K562 (cell line): ENCODE measurements around the gene DNER. TPM values are rescaled to one million over a fixed set of nuclear protein-coding genes. Genes with fewer than 3 reads are reported as not detected.

Experiments used
- ATAC-seq: fragments of 200-7000 bp; cut with Tn5 transposase; 3 replicates; pipeline ENCODE4 v1.9.1; 2020; ENCODE audit warnings: moderate library complexity
- BruUV-seq: library from RNA; stranded (reverse); fragments of 400-500 nt; replicated peaks from 2 replicates; lab custom pipeline; 2021; lab: Mats Ljungman, UMichigan
- CTCF ChIA-PET: fragments of 300-600 bp; formaldehyde crosslinking; extraction: SDS; loops from one replicate; lab custom pipeline; 2021; ENCODE audit warnings: low intra/inter-chr PET ratio; lab: Yijun Ruan, JAX
- POLR2A ChIA-PET: fragments of 300-600, 350-650 bp; sonication (Branson Sonifier 250); formaldehyde crosslinking; extraction: SDS; loops from one replicate; lab custom pipeline; 2021; ENCODE audit warnings: antibody characterized with exemption, inconsistent platforms; lab: Yijun Ruan, JAX
- DNase-seq, 4 experiments: peaks; one replicate each; pipeline versions ENCODE4 v3.0.0 to v3.0.0-alpha.2; 2011 to 2018; ENCODE audit warnings: low spot score in 3 of 4, mixed read lengths in 3 of 4; ENCODE audit errors: extremely low read depth in 1 of 4
- FAIRE-seq: peaks from 2 replicates; lab custom pipeline; 2011; peaks lifted over from hg19 to GRCh38; lab: Jason Lieb, UNC
- H2AFZ ChIP-seq: 2 replicates; pipeline ENCODE4 v1.6.0; 2011; ENCODE audit warnings: low read depth, low read length, control low read depth, inconsistent platforms
- H3K27ac ChIP-seq: fragments of 200-600 bp; 3 replicates; pipeline ENCODE4 v1.8.0; 2011; ENCODE audit warnings: low read depth, mild to moderate bottlenecking, control low read depth, inconsistent platforms, low read length, moderate library complexity, mixed read lengths; ENCODE audit errors: extremely low read depth
- H3K27me3 ChIP-seq, 2 experiments: fragments of 300-600 bp in 1 of 2; 2 replicates in 1 of 2; 3 replicates in 1 of 2; pipeline versions ENCODE4 v1.6.0 to v1.8.0; 2011; ENCODE audit warnings: inconsistent platforms in 2 of 2, low read length in 2 of 2, mild to moderate bottlenecking in 1 of 2, mixed read lengths in 1 of 2, moderate library complexity in 1 of 2; ENCODE audit not compliant: control insufficient read depth in 2 of 2, insufficient read depth in 2 of 2
- H3K36me3 ChIP-seq: fragments of 300-600 bp; 3 replicates; pipeline ENCODE4 v1.8.0; 2011; ENCODE audit warnings: mild to moderate bottlenecking, low read length, inconsistent platforms; ENCODE audit not compliant: control insufficient read depth, insufficient read depth
- H3K4me1 ChIP-seq, 2 experiments: fragments of 200-600 bp in 1 of 2; replicated peaks in 1 of 2; 2 replicates in 1 of 2; 3 replicates in 1 of 2; pipeline versions ENCODE4 v1.5.1 to v1.8.0; 2011; ENCODE audit warnings: inconsistent platforms in 2 of 2, low read length in 2 of 2, mild to moderate bottlenecking in 1 of 2, mixed read lengths in 1 of 2, moderate library complexity in 1 of 2; ENCODE audit not compliant: control insufficient read depth in 2 of 2, insufficient read depth in 2 of 2
- H3K4me2 ChIP-seq: 2 replicates; pipeline ENCODE4 v1.6.1; 2011; ENCODE audit warnings: low read length, control low read depth, inconsistent platforms, mixed read lengths; ENCODE audit not compliant: insufficient read depth
- H3K4me3 ChIP-seq: fragments of 200-600 bp; sonication (generic), shearing (Covaris generic); 2 replicates; pipeline ENCODE4 v1.5.1; 2016; ENCODE audit warnings: control low read depth, inconsistent platforms
- H3K79me2 ChIP-seq: fragments of 200-600 bp; 3 replicates; pipeline ENCODE4 v1.8.0; 2011; ENCODE audit warnings: low read length, inconsistent platforms; ENCODE audit not compliant: control insufficient read depth, insufficient read depth
- H3K9ac ChIP-seq, 2 experiments: 2 replicates each; pipeline versions ENCODE4 v1.6.0 to v1.6.1; 2011; ENCODE audit warnings: low read depth in 2 of 2, low read length in 2 of 2, control low read depth in 1 of 2, inconsistent platforms in 1 of 2, mild to moderate bottlenecking in 1 of 2, mixed read lengths in 1 of 2; ENCODE audit not compliant: insufficient read depth in 1 of 2
- H3K9me1 ChIP-seq: one replicate; pipeline ENCODE4 v1.6.0; 2011; ENCODE audit warnings: inconsistent platforms, mild to moderate bottlenecking, low read length, moderate library complexity; ENCODE audit not compliant: control insufficient read depth, insufficient read depth
- H3K9me3 ChIP-seq: replicated peaks from 2 replicates; pipeline ENCODE4 v1.5.1; 2011; ENCODE audit warnings: low read depth, low read length, inconsistent platforms; ENCODE audit not compliant: control insufficient read depth, insufficient read depth
- H4K20me1 ChIP-seq: replicated peaks from 2 replicates; pipeline ENCODE4 v1.6.1; 2011; ENCODE audit warnings: low read length, inconsistent platforms, mixed read lengths; ENCODE audit not compliant: control insufficient read depth, insufficient read depth
- CC2D1A ChIP-seq: fragments of 450-650 bp; IDR thresholded peaks from 2 replicates; pipeline ENCODE4 v1.6.1; 2017; ENCODE audit warnings: mild to moderate bottlenecking
- ESRRA ChIP-seq: fragments of 450-650 bp; IDR thresholded peaks from 2 replicates; pipeline ENCODE4 v1.6.1; 2014; ENCODE audit warnings: low read depth, mild to moderate bottlenecking, moderate library complexity, borderline replicate concordance
- ESRRB ChIP-seq: fragments of 250-450 bp; sonication (Bioruptor Pico); IDR thresholded peaks from 2 replicates; pipeline ENCODE4 v1.5.0; 2020; ENCODE audit warnings: mild to moderate bottlenecking, moderate library complexity, borderline replicate concordance
- FOXA1 ChIP-seq: fragments of 450-650 bp; IDR thresholded peaks from 2 replicates; pipeline ENCODE4 v1.6.1; 2016; ENCODE audit warnings: mild to moderate bottlenecking, borderline replicate concordance
- HDAC2 ChIP-seq: fragments of 450-650 bp; IDR thresholded peaks from 2 replicates; pipeline ENCODE4 v1.6.1; 2016; ENCODE audit warnings: mild to moderate bottlenecking
- MCM7 ChIP-seq, 2 experiments: fragments of 450-650 bp; IDR thresholded peaks; 2 replicates each; pipeline ENCODE4 v1.6.1; 2016 to 2018
- NCOR1 ChIP-seq: fragments of 450-650 bp; IDR thresholded peaks from 2 replicates; pipeline ENCODE4 v1.6.1; 2016; ENCODE audit warnings: mild to moderate bottlenecking, moderate library complexity
- NELFE ChIP-seq: IDR thresholded peaks from 2 replicates; pipeline ENCODE4 v1.6.1; 2011; ENCODE audit warnings: mild to moderate bottlenecking; ENCODE audit not compliant: insufficient read depth, insufficient read length
- POLR2H ChIP-seq: IDR thresholded peaks from 2 replicates; pipeline ENCODE4 v1.6.1; 2016; ENCODE audit warnings: missing genetic modification characterization, low read depth, mild to moderate bottlenecking, control low read depth, missing compliant biosample characterization, moderate library complexity
- PRMT5 ChIP-seq: sonication (generic); formaldehyde crosslinking; IDR thresholded peaks from 2 replicates; pipeline ENCODE4 v1.5.0; 2020; ENCODE audit warnings: missing genetic modification reagents
- PTTG1 ChIP-seq: fragments of 450-650 bp; IDR thresholded peaks from 2 replicates; pipeline ENCODE4 v1.6.1; 2016; ENCODE audit warnings: low read depth, mild to moderate bottlenecking, missing genetic modification characterization, missing compliant biosample characterization
- STAT5B ChIP-seq: fragments of 250-450 bp; sonication (Bioruptor Pico); IDR thresholded peaks from 2 replicates; pipeline ENCODE4 v1.8.0; 2021; ENCODE audit warnings: mild to moderate bottlenecking, inconsistent platforms
- THAP7 ChIP-seq: fragments of 250-450 bp; sonication (Bioruptor Pico); IDR thresholded peaks from 2 replicates; pipeline ENCODE4 v1.5.0; 2021
- TRIM24 ChIP-seq, 2 experiments: fragments of 450-650 bp; IDR thresholded peaks; 2 replicates each; pipeline ENCODE4 v1.6.1; 2016
- ZNF133 ChIP-seq: fragments of 250-450 bp; sonication (Bioruptor Pico); IDR thresholded peaks from 2 replicates; pipeline ENCODE4 v1.4.0; 2020; ENCODE audit warnings: mild to moderate bottlenecking
- ZNF174 ChIP-seq: fragments of 250-450 bp; sonication (Bioruptor Pico); IDR thresholded peaks from 2 replicates; pipeline ENCODE4 v1.4.0; 2020; ENCODE audit warnings: mild to moderate bottlenecking
- ZNF224 ChIP-seq: sonication (generic); formaldehyde crosslinking; IDR thresholded peaks from 2 replicates; pipeline ENCODE4 v1.8.0; 2022; ENCODE audit warnings: mild to moderate bottlenecking, missing genetic modification reagents
- ZNF354B ChIP-seq: fragments of 250-450 bp; sonication (Bioruptor Pico); IDR thresholded peaks from 2 replicates; pipeline ENCODE4 v1.4.0; 2020
- WGBS: fragments of 100-300 bp; shearing (Covaris generic); methylation state at CpG from one replicate; pipeline ENCODE4 v1.1.6; 2016; ENCODE audit warnings: low coverage, mixed read lengths; ENCODE audit not compliant: insufficient coverage; ENCODE audit errors: missing lambda C conversion rate; 5-methylcytosine and 5-hydroxymethylcytosine counted together
- in situ Hi-C: fragments of 300-500 bp; cut with MboI; formaldehyde crosslinking; loops from 4 replicates; pipeline ENCODE4 v1.15.0; 2018; ENCODE audit warnings: inconsistent platforms, mixed read lengths
- intact Hi-C: fragments of 100-400 bp; cut with micrococcal nuclease; formaldehyde crosslinking; loops from 2 replicates; pipeline ENCODE4 v1.14.2; 2022
- polyA plus RNA-seq, 8 experiments: library from polyadenylated mRNA; depleted of rRNA in 4 of 8; stranded (reverse) in 5 of 8; unstranded in 3 of 8; fragments of >200 nt; fragmentation: Nextera tagmentation in 2 of 8; fragmentation: Illumina TruSeq in 1 of 8; extraction: Ambion mirVana in 2 of 8; extraction: Trizol in 1 of 8; gene quantifications; 2 replicates each; pipeline versions ENCODE4 v1.2.1 to v1.2.3, GENCODE V29; 2011 to 2014; ENCODE audit warnings: inconsistent platforms in 1 of 8, missing spikeins in 1 of 8
- total RNA-seq, 7 experiments: library from RNA; depleted of rRNA in 6 of 7; stranded (reverse); fragments of >200 nt in 6 of 7; fragmentation: Illumina TruSeq in 2 of 7; extraction: Trizol in 2 of 7; gene quantifications; 2 replicates each; pipeline versions ENCODE4 v1.2.1 to v1.2.3, GENCODE V29; 2011 to 2021; ENCODE audit warnings: low replicate concordance in 1 of 7
- TF ChIP-seq, protein P1 (sequence below): fragments of 450-650 bp; IDR thresholded peaks from 2 replicates; pipeline ENCODE4 v1.6.1; 2016; ENCODE audit warnings: antibody characterized with exemption
- TF ChIP-seq, protein P2 (sequence below): fragments of 250-450 bp; sonication (Bioruptor Pico); IDR thresholded peaks from 2 replicates; pipeline ENCODE4 v1.5.0; 2021; ENCODE audit warnings: mild to moderate bottlenecking, borderline replicate concordance

Gene DNER
- total and polyA plus RNA-seq, 9 of the 15 experiments (the other 6 are each of a cell fraction or from before 2014, with no cell fraction given): not detected

- TF ChIP-seq, protein P1, sequence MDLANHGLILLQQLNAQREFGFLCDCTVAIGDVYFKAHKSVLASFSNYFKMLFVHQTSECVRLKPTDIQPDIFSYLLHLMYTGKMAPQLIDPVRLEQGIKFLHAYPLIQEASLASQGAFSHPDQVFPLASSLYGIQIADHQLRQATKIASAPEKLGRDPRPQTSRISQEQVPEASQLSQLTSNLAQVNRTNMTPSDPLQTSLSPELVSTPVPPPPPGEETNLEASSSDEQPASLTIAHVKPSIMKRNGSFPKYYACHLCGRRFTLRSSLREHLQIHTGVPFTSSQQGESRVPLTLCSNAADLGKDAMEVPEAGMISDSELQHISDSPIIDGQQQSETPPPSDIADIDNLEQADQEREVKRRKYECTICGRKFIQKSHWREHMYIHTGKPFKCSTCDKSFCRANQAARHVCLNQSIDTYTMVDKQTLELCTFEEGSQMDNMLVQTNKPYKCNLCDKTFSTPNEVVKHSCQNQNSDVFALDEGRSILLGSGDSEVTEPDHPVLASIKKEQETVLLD: no peak
- TF ChIP-seq CC2D1A: no peak
- TF ChIP-seq, protein P2, sequence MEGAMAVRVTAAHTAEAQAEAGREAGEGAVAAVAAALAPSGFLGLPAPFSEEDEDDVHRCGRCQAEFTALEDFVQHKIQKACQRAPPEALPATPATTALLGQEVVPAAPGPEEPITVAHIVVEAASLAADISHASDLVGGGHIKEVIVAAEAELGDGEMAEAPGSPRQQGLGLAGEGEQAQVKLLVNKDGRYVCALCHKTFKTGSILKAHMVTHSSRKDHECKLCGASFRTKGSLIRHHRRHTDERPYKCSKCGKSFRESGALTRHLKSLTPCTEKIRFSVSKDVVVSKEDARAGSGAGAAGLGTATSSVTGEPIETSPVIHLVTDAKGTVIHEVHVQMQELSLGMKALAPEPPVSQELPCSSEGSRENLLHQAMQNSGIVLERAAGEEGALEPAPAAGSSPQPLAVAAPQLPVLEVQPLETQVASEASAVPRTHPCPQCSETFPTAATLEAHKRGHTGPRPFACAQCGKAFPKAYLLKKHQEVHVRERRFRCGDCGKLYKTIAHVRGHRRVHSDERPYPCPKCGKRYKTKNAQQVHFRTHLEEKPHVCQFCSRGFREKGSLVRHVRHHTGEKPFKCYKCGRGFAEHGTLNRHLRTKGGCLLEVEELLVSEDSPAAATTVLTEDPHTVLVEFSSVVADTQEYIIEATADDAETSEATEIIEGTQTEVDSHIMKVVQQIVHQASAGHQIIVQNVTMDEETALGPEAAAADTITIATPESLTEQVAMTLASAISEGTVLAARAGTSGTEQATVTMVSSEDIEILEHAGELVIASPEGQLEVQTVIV (CRISPR knock-in tag): no peak
- no peak for TF ChIP-seq NCOR1
- no peak for TF ChIP-seq ESRRB (CRISPR knock-in tag)
- TF ChIP-seq MCM7 (IDR thresholded peaks at IDR 0.05): no peak
- no peak for TF ChIP-seq PRMT5 (CRISPR knock-in tag)
- TF ChIP-seq ZNF174 (CRISPR knock-in tag): no peak
- TF ChIP-seq, all 486 proteins: peak for 0
Measured at GRCh38 chr2:229654437-229654836, 59.9 kb downstream of the DNER start (continued).

DNA sequence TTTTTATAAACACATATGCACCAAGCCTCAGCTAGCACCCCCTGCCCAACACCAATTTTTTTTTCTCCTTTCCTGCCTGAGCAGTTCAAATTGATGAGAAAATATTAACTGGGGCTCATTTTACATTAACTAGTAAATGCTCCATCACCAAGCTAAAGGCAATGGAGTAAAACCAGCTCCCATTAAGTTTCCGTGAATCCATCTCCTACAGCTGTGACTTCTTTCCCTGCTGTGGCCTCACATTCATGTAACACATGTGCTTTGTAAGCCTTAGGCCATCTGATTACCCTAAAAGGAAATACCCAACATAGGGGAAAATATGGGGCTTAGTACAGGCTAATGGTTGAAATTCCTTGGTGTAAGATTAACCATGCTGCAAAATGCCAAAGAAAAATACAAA, 60.8 kb downstream of the DNER start:
- BruUV-seq: no TSS peak
- DNase-seq: no peak
- no peak for FAIRE-seq
- Histone ChIP-seq H3K27ac (no peak overlapping the region), H3K9ac (no peak overlapping the region), H3K36me3 (no peaks in the 10 kb centered on the region), H2AFZ (no peak overlapping the region), H3K79me2 (no peaks in the 10 kb centered on the region), H3K4me2 (no peak overlapping the region), H4K20me1 (no peaks in the 10 kb centered on the region), H3K9me1 (no peaks in the 10 kb centered on the region), H3K9me3 (no peaks in the 10 kb centered on the region), H3K27me3 (no peaks in the 10 kb centered on the region), H3K4me1 (no peaks in the 10 kb centered on the region), H3K4me3 (no peak overlapping the region)
- ChIA-PET POLR2A (no interaction called here), CTCF (no interaction called here)
- ATAC-seq: no peak
- WGBS: 0% methylated on average over 1 of the region's 1 CpG
- intact Hi-C loops: no loop called here
- in situ Hi-C loops: no loop called here
- TF ChIP-seq PRMT5 (CRISPR knock-in tag) (no peak), THAP7 (CRISPR knock-in tag) (no peak), ZNF133 (CRISPR knock-in tag) (no peak), HDAC2 (no peak), NELFE (no peak), STAT5B (CRISPR knock-in tag) (no peak), TRIM24 (IDR thresholded peaks at IDR 0.05) (no peak), PTTG1 (no peak), ZNF354B (CRISPR knock-in tag) (no peak), ESRRA (no peak), FOXA1 (no peak), POLR2H (tag) (no peak), ZNF224 (no peak)
